HG03378 (cell line): ENCODE data around the gene DAAM2.

ENCODE experiments used
- ATAC-seq: cut with Tn5 transposase; IDR thresholded peaks from one replicate; pipeline ENCODE4 v1.9.1; 2021; ENCODE audit warnings: mild to moderate bottlenecking, moderate library complexity; ENCODE audit not compliant: unreplicated experiment

The DAAM2 gene

GRCh38 chr6:39816747-39817146 lies 24.6 kb downstream of the DAAM2 start:
- ATAC-seq = no peak

GRCh38 chr6:39818695-39819094 lies 26.5 kb downstream of the DAAM2 start:
- no peak for ATAC-seq

- no peak for ATAC-seq
Measured at GRCh38 chr6:39819228-39819627, 27.1 kb downstream of the DAAM2 start.

GRCh38 chr6:39819676-39820075 lies 27.5 kb downstream of the DAAM2 start:
- ATAC-seq = no peak

- no peak for ATAC-seq
Measured at GRCh38 chr6:39820553-39820952, 28.4 kb downstream of the DAAM2 start.

GRCh38 chr6:39821046-39821740 lies 29.0 kb downstream of the DAAM2 start:
- no peak for ATAC-seq

- no peak for ATAC-seq
Measured at GRCh38 chr6:39821742-39822532, 29.8 kb downstream of the DAAM2 start.

- ATAC-seq = no peak
Measured at GRCh38 chr6:39822846-39823815, 31.0 kb downstream of the DAAM2 start.

- no peak for ATAC-seq
Measured at GRCh38 chr6:39824030-39824926, 32.1 kb downstream of the DAAM2 start.

GRCh38 chr6:39829331-39829730 lies 37.2 kb downstream of the DAAM2 start:
- no peak for ATAC-seq

- no peak for ATAC-seq
Measured at GRCh38 chr6:39830444-39830843, 38.3 kb downstream of the DAAM2 start.

- no peak for ATAC-seq
Measured at GRCh38 chr6:39831701-39832100, 39.5 kb downstream of the DAAM2 start.

- no peak for ATAC-seq
Measured at GRCh38 chr6:39834278-39834677, 42.1 kb downstream of the DAAM2 start.

GRCh38 chr6:39834866-39835265 lies 42.7 kb downstream of the DAAM2 start:
- ATAC-seq = no peak

GRCh38 chr6:39835821-39836295 lies 43.7 kb downstream of the DAAM2 start:
- ATAC-seq = no peak

- ATAC-seq = no peak
Measured at GRCh38 chr6:39836606-39837005, 44.4 kb downstream of the DAAM2 start.

- ATAC-seq = no peak
Measured at GRCh38 chr6:39839445-39839844, 47.3 kb downstream of the DAAM2 start.

GRCh38 chr6:39840781-39841180 lies 48.6 kb downstream of the DAAM2 start:
- no peak for ATAC-seq

GRCh38 chr6:39841291-39841690 lies 49.1 kb downstream of the DAAM2 start:
- no peak for ATAC-seq

- no peak for ATAC-seq
Measured at GRCh38 chr6:39841923-39842322, 49.7 kb downstream of the DAAM2 start.
